HG02759 (cell line): Measurements from ENCODE around the gene INF2.

ENCODE experiments used
- ATAC-seq: cut with Tn5 transposase; IDR thresholded peaks from one replicate; pipeline ENCODE4 v1.9.1; 2021; ENCODE audit warnings: mild to moderate bottlenecking, moderate library complexity; ENCODE audit not compliant: unreplicated experiment

INF2 gene

GRCh38 chr14:104732931-104733681 is 43.7 kb downstream of the INF2 start:
- no peak for ATAC-seq

GRCh38 chr14:104734051-104734587 is 44.7 kb downstream of the INF2 start:
- no peak for ATAC-seq

GRCh38 chr14:104734601-104734990 is 45.2 kb downstream of the INF2 start:
- ATAC-seq = no peak

GRCh38 chr14:104734991-104735779 is 45.8 kb downstream of the INF2 start:
- no peak for ATAC-seq

- no peak for ATAC-seq
Measured at GRCh38 chr14:104735830-104736642, 46.6 kb downstream of the INF2 start.

GRCh38 chr14:104738375-104739019 is 49.1 kb downstream of the INF2 start:
- no peak for ATAC-seq

- ATAC-seq = no peak
Measured at GRCh38 chr14:104739026-104739425, 49.6 kb downstream of the INF2 start.

GRCh38 chr14:104739546-104740516 is 50.4 kb downstream of the INF2 start:
- ATAC-seq = no peak

GRCh38 chr14:104741108-104741802 is 51.8 kb downstream of the INF2 start:
- no peak for ATAC-seq

- ATAC-seq = no peak
Measured at GRCh38 chr14:104741803-104742251, 52.4 kb downstream of the INF2 start.

- no peak for ATAC-seq
Measured at GRCh38 chr14:104742586-104743455, 53.4 kb downstream of the INF2 start.

GRCh38 chr14:104743461-104744380 is 54.3 kb downstream of the INF2 start:
- no peak for ATAC-seq

GRCh38 chr14:104744484-104744883 is 55.1 kb downstream of the INF2 start:
- no peak for ATAC-seq

GRCh38 chr14:104745431-104745830 is 56.0 kb downstream of the INF2 start:
- ATAC-seq = no peak

GRCh38 chr14:104746071-104746545 is 56.7 kb downstream of the INF2 start:
- ATAC-seq = no peak

- no peak for ATAC-seq
Measured at GRCh38 chr14:104746934-104747481, 57.6 kb downstream of the INF2 start.
